Parathyroid adenoma (tissue), 2 donors: ENCODE results near the gene DNAJB11.

ENCODE experiments used
- H2AFZ ChIP-seq: fragments of 300-600 bp; sonication (generic); one replicate; pipeline ENCODE4 v1.7.0; 2017; ENCODE audit warnings: antibody characterized with exemption, mild to moderate bottlenecking
- H3K27ac ChIP-seq: fragments of 300-600 bp; sonication (generic); one replicate; pipeline ENCODE4 v1.7.0; 2017
- H3K27me3 ChIP-seq: fragments of 300-600 bp; sonication (generic); one replicate; pipeline ENCODE4 v1.7.0; 2017; ENCODE audit warnings: low read length; ENCODE audit not compliant: control insufficient read depth, insufficient read depth
- H3K36me3 ChIP-seq: fragments of 300-600 bp; sonication (generic); one replicate; pipeline ENCODE4 v1.7.0; 2017; ENCODE audit warnings: low read length; ENCODE audit not compliant: control insufficient read depth, insufficient read depth
- H3K4me1 ChIP-seq: fragments of 300-600 bp; sonication (generic); one replicate; pipeline ENCODE4 v1.7.0; 2017; ENCODE audit warnings: control low read depth
- H3K4me2 ChIP-seq: fragments of 300-600 bp; sonication (generic); one replicate; pipeline ENCODE4 v1.7.0; 2017; ENCODE audit warnings: low read length
- H3K4me3 ChIP-seq: fragments of 300-600 bp; sonication (generic); one replicate; pipeline ENCODE4 v1.7.0; 2017; ENCODE audit warnings: low read depth, low read length
- H3K79me2 ChIP-seq: fragments of 300-600 bp; sonication (generic); one replicate; pipeline ENCODE4 v1.7.0; 2017; ENCODE audit warnings: control low read depth
- H3K9ac ChIP-seq: fragments of 300-600 bp; sonication (generic); one replicate; pipeline ENCODE4 v1.7.0; 2017; ENCODE audit warnings: mild to moderate bottlenecking
- H3K9me3 ChIP-seq: fragments of 300-600 bp; sonication (generic); one replicate; pipeline ENCODE4 v1.7.0; 2017; ENCODE audit warnings: low read length; ENCODE audit not compliant: control insufficient read depth
- TF ChIP-seq, protein P1 (sequence below): fragments of 300-600 bp; sonication (generic); IDR thresholded peaks from one replicate; pipeline ENCODE4 v1.7.0; 2017; ENCODE audit warnings: antibody characterized with exemption, mild to moderate bottlenecking
- donor health status: primary hyperparathyroidism.

DNAJB11 gene

DNA sequence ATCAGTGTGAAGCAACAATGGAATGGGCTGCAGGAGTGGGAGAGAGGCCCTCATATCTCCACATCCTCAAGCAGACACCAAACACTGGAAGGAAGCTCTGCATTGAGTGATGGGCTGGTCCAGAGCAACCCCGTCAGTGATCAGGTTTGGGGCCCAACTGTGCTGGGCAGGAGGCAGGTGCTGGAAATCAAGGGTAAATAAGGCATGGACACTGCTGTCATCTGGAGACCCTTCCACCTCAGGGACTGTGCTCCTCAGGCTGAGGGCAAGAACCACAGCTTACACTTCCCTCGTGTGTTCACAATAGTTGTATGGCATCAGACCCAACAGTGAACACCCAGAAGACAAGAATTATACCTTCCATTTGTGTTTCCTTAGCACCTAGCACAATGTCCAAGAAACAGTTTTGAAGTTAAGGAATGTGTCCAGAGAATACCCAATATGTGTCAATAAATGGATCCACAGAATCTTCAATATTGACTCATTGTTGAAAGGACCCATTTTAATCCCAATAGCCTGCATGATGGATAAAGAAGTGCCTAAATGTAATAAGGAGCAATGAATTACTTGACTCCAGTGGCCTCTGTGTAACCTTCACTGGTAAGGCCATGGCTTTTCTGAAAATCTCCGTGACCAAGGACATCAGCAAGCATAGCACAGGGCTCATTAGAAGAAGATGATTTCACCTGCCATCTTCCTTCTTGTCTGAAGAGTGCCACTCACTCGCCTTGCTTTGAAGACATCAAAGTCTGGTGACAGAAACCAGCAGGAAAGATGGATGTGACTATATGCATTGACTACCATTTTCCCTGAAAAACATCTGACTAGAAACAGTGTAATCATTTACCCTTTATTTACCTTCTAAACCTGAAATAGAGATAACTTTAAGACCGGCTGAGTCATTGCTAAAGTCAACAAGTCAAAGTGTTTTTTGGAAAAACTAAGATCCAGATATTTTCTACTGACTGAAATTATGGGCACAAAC lies 35.3 kb downstream of the DNAJB11 start:
- no peak overlapping the region for H2AFZ ChIP-seq
- H3K9me3 ChIP-seq = no peaks in the 10 kb centered on the region
- H3K9ac ChIP-seq = no peak overlapping the region
- no peaks in the 10 kb centered on the region for H3K27me3 ChIP-seq
- TF ChIP-seq, protein P1, sequence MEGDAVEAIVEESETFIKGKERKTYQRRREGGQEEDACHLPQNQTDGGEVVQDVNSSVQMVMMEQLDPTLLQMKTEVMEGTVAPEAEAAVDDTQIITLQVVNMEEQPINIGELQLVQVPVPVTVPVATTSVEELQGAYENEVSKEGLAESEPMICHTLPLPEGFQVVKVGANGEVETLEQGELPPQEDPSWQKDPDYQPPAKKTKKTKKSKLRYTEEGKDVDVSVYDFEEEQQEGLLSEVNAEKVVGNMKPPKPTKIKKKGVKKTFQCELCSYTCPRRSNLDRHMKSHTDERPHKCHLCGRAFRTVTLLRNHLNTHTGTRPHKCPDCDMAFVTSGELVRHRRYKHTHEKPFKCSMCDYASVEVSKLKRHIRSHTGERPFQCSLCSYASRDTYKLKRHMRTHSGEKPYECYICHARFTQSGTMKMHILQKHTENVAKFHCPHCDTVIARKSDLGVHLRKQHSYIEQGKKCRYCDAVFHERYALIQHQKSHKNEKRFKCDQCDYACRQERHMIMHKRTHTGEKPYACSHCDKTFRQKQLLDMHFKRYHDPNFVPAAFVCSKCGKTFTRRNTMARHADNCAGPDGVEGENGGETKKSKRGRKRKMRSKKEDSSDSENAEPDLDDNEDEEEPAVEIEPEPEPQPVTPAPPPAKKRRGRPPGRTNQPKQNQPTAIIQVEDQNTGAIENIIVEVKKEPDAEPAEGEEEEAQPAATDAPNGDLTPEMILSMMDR = no peak
- no peaks in the 10 kb centered on the region for H3K4me1 ChIP-seq
- H3K36me3 ChIP-seq = no peaks in the 10 kb centered on the region
- no peak overlapping the region for H3K4me3 ChIP-seq
- H3K27ac ChIP-seq = no peak overlapping the region
- no peak overlapping the region for H3K4me2 ChIP-seq
- no peaks in the 10 kb centered on the region for H3K79me2 ChIP-seq

DNA sequence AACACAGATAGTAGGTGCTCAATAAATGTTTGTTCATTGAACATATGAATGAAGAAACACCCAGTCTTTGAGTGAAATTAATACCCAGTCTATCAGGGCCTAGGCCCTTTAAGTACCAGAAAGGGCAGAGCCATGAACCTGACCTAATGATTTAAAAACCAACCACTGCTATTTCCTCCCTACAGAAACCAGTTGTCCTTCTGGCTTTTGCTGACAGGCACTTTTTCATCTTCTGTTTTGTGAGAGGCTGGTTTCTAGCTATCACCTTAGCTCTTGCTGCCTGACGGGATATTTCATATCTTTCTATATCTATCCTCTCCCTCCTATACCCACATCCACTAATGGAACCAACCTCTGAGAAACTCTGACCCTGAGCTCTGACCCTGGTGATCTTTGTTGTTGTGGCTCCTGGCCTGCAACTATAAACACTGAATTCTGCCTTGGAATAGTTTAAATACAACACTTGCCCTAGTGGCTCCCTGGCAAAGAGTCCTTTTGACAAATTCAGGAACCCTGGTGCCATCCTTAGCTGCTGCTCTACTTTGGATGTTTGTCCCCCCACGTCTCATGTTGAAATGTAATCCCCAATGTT lies 38.2 kb downstream of the DNAJB11 start:
- H3K27me3 ChIP-seq = no peaks in the 10 kb centered on the region
- no peaks in the 10 kb centered on the region for H3K79me2 ChIP-seq
- no peak overlapping the region for H3K9ac ChIP-seq
- H3K4me2 ChIP-seq = no peak overlapping the region
- no peaks in the 10 kb centered on the region for H3K9me3 ChIP-seq
- no peak overlapping the region for H3K27ac ChIP-seq
- TF ChIP-seq, protein P1 = no peak
- H3K4me1 ChIP-seq = no peaks in the 10 kb centered on the region
- no peak overlapping the region for H2AFZ ChIP-seq
- no peak overlapping the region for H3K4me3 ChIP-seq
- H3K36me3 ChIP-seq = no peaks in the 10 kb centered on the region

DNA sequence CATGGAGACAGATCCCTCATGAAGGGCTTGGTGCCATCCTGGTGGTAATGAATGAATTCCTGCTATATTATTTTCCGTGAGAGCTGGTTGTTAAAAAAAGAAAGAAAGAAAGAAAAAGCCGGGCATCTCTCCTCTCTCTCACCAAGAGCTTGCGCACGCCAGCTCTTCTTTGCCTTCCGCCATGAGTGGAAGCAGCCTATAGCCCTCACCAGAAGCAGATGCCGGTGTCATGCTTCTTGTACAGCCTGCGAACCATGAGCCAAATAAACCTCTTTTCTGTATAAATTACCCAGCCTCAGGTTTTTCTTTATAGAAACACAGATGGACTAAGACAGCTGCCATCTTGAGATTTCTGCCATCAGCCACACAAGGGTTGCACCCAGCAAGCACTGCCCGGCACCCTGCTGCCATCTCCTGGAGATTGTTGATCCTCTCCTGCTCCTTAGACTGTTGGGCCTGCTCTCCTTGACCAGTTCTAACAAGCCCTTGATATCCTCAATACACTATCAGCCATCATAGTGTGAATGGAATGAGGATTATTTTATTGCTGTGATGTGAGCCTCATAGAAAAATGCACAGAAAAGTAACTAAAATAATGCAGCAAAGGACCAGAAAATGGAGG lies 38.8 kb downstream of the DNAJB11 start:
- no peaks in the 10 kb centered on the region for H3K79me2 ChIP-seq
- no peak overlapping the region for H3K4me3 ChIP-seq
- H3K4me1 ChIP-seq = no peaks in the 10 kb centered on the region
- TF ChIP-seq, protein P1 = no peak
- no peak overlapping the region for H2AFZ ChIP-seq
- H3K9ac ChIP-seq = no peak overlapping the region
- H3K36me3 ChIP-seq = no peaks in the 10 kb centered on the region
- H3K27me3 ChIP-seq = no peaks in the 10 kb centered on the region
- H3K27ac ChIP-seq = no peak overlapping the region
- H3K9me3 ChIP-seq = no peaks in the 10 kb centered on the region
- no peak overlapping the region for H3K4me2 ChIP-seq

DNA sequence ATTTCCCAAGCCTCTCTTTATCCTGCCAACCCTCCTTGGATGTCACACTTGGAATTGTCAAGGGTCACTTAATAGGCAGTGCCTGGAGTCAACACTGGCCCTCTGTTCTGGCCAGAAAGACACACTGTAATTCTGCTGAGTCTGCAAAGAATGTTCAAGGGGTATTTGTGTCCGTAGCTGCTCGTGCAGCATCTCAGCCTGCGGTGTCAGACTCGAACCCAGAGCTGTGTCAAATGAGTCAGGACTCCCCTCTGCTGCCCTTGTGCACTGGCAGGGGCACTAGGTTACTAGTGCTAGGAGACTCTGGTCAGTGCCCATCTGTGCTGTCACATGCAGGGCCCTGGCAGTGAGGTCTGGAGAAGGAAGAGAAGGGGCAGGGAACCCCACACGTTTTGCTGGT lies 41.5 kb downstream of the DNAJB11 start:
- H3K36me3 ChIP-seq = no peaks in the 10 kb centered on the region
- H3K4me2 ChIP-seq = no peak overlapping the region
- H3K79me2 ChIP-seq = no peaks in the 10 kb centered on the region
- H3K27me3 ChIP-seq = no peaks in the 10 kb centered on the region
- H2AFZ ChIP-seq = no peak overlapping the region
- no peak overlapping the region for H3K27ac ChIP-seq
- H3K4me3 ChIP-seq = no peak overlapping the region
- H3K9ac ChIP-seq = no peak overlapping the region
- TF ChIP-seq, protein P1 = no peak
- no peaks in the 10 kb centered on the region for H3K4me1 ChIP-seq
- H3K9me3 ChIP-seq = no peaks in the 10 kb centered on the region
